GM12865 (cell line): ENCODE data around the gene DUSP10.
A peak's percentile ranks its signal among the peaks of the same experiment; 100 is the strongest.

Experiments used
- DNase-seq: peaks from one replicate; pipeline ENCODE4 v3.0.0; 2010; ENCODE audit warnings: low read depth
- H3K4me3 ChIP-seq: 2 replicates; pipeline ENCODE4 v1.5.1; 2011; ENCODE audit warnings: mild to moderate bottlenecking, low read depth, low read length, control low read depth
- CTCF ChIP-seq: IDR thresholded peaks from 2 replicates; pipeline ENCODE4 v1.5.1; 2011; ENCODE audit warnings: low read length, control low read depth, low read depth, inconsistent platforms; ENCODE audit not compliant: insufficient read depth; ENCODE audit errors: missing control alignments

Gene DUSP10

GRCh38 chr1:221776495-221777301, 34.8 kb upstream of the DUSP10 start:
- peak overlapping the region; percentile 18 for H3K4me3 ChIP-seq
- TF ChIP-seq CTCF = no peak
- DNase-seq = peak; percentile 80

- peak; percentile 53 for DNase-seq
- H3K4me3 ChIP-seq = no peak overlapping the region
- TF ChIP-seq CTCF = no peak
Measured at GRCh38 chr1:221775206-221775605, 33.3 kb upstream of the DUSP10 start.

- no peak for DNase-seq
- TF ChIP-seq CTCF = no peak
- H3K4me3 ChIP-seq = no peak overlapping the region
Measured at GRCh38 chr1:221774054-221774842, 32.4 kb upstream of the DUSP10 start.

GRCh38 chr1:221773383-221773782, 31.5 kb upstream of the DUSP10 start:
- TF ChIP-seq CTCF = no peak
- no peak for DNase-seq
- no peak overlapping the region for H3K4me3 ChIP-seq

- DNase-seq = no peak
- no peak overlapping the region for H3K4me3 ChIP-seq
- no peak for TF ChIP-seq CTCF
Measured at GRCh38 chr1:221772117-221772516, 30.2 kb upstream of the DUSP10 start.

GRCh38 chr1:221768444-221769066, 26.7 kb upstream of the DUSP10 start:
- H3K4me3 ChIP-seq = no peak overlapping the region
- no peak for TF ChIP-seq CTCF
- no peak for DNase-seq
